Loucy (cell line): ENCODE data around the gene DNAH11.

ENCODE experiments used
- H2AFZ ChIP-seq: fragments of 200-600 bp; sonication (generic); 2 replicates; pipeline ENCODE4 v1.6.0; 2016; ENCODE audit warnings: antibody characterized with exemption, mild to moderate bottlenecking, low read length, moderate library complexity
- H3F3A ChIP-seq: fragments of 200-600 bp; 2 replicates; pipeline ENCODE4 v1.6.0; 2016; ENCODE audit warnings: antibody characterized with exemption, low read depth, mild to moderate bottlenecking
- H3K27me3 ChIP-seq: fragments of 200-600 bp; sonication (generic); 2 replicates; pipeline ENCODE4 v1.6.1; 2014; ENCODE audit warnings: low read length, mild to moderate bottlenecking; ENCODE audit not compliant: insufficient read depth, poor library complexity, severe bottlenecking
- H3K36me3 ChIP-seq: fragments of 200-600 bp; sonication (generic); 2 replicates; pipeline ENCODE4 v1.6.1; 2016; ENCODE audit warnings: low read length; ENCODE audit not compliant: insufficient read depth
- H3K4me1 ChIP-seq: fragments of 200-600 bp; sonication (generic); 2 replicates; pipeline ENCODE4 v1.5.1; 2014; ENCODE audit warnings: low read length, mild to moderate bottlenecking; ENCODE audit not compliant: insufficient read depth, poor library complexity, severe bottlenecking
- H3K4me2 ChIP-seq: fragments of 200-600 bp; sonication (generic); 2 replicates; pipeline ENCODE4 v1.6.0; 2014; ENCODE audit warnings: antibody characterized with exemption, low read length, low read depth, mild to moderate bottlenecking; ENCODE audit not compliant: poor library complexity, severe bottlenecking
- H3K4me3 ChIP-seq: fragments of 200-600 bp; sonication (generic); 2 replicates; pipeline ENCODE4 v1.5.1; 2014; ENCODE audit warnings: low read length, mild to moderate bottlenecking, mixed read lengths; ENCODE audit not compliant: poor library complexity, severe bottlenecking
- H3K79me2 ChIP-seq: fragments of 200-600 bp; sonication (generic); 2 replicates; pipeline ENCODE4 v1.6.1; 2014; ENCODE audit warnings: low read length; ENCODE audit not compliant: insufficient read depth
- H3K9ac ChIP-seq: fragments of 200-600 bp; sonication (generic); 2 replicates; pipeline ENCODE4 v1.6.0; 2014; ENCODE audit warnings: mild to moderate bottlenecking, low read depth, low read length, moderate library complexity; ENCODE audit not compliant: poor library complexity, severe bottlenecking
- H3K9me2 ChIP-seq: fragments of 200-600 bp; sonication (generic); replicated peaks from 2 replicates; pipeline ENCODE4 v1.6.1; 2016; ENCODE audit warnings: low read depth, low read length, mixed read lengths
- H3K9me3 ChIP-seq: fragments of 200-600 bp; sonication (generic); 2 replicates; pipeline ENCODE4 v1.6.1; 2014; ENCODE audit warnings: mild to moderate bottlenecking, antibody characterized with exemption, low read length, low read depth; ENCODE audit not compliant: insufficient read depth
- H4K20me1 ChIP-seq: fragments of 200-600 bp; sonication (generic); 2 replicates; pipeline ENCODE4 v1.6.0; 2014; ENCODE audit warnings: antibody characterized with exemption, low read length, mild to moderate bottlenecking; ENCODE audit not compliant: insufficient read depth, poor library complexity, severe bottlenecking
- CTCF ChIP-seq: fragments of 200-600 bp; sonication (generic); conservative IDR thresholded peaks from 2 replicates; pipeline ENCODE4 v1.5.1; 2014; ENCODE audit warnings: mild to moderate bottlenecking, antibody characterized with exemption, low read length
- EZH2phosphoT487 ChIP-seq: fragments of 200-600 bp; IDR thresholded peaks from 2 replicates; pipeline ENCODE4 v1.6.1; 2018; ENCODE audit warnings: antibody characterized with exemption, mild to moderate bottlenecking, moderate library complexity, borderline replicate concordance

The DNAH11 gene

GRCh38 chr7:21500117-21500832, 42.6 kb upstream of the DNAH11 start:
- no peaks in the 10 kb centered on the region for H4K20me1 ChIP-seq
- TF ChIP-seq CTCF, result no peak
- no peak for TF ChIP-seq EZH2phosphoT487
- H3K4me1 ChIP-seq, result no peaks in the 10 kb centered on the region
- H3K9me2 ChIP-seq, result no peaks in the 10 kb centered on the region
- H3K27me3 ChIP-seq, result no peaks in the 10 kb centered on the region
- no peak overlapping the region for H3K4me2 ChIP-seq
- no peak overlapping the region for H3K9ac ChIP-seq
- H3K79me2 ChIP-seq, result peaks cover 4% of the 10 kb centered on the region; the same call in 1 of the 2 replicates
- peaks cover 14% of the 10 kb centered on the region; the same call in 1 of the 2 replicates for H3K36me3 ChIP-seq
- H3F3A ChIP-seq, result no peaks in the 10 kb centered on the region
- no peak overlapping the region for H3K4me3 ChIP-seq
- no peak overlapping the region for H2AFZ ChIP-seq
- peaks cover 13% of the 10 kb centered on the region; the same call in 1 of the 2 replicates for H3K9me3 ChIP-seq

GRCh38 chr7:21504021-21504420, 38.8 kb upstream of the DNAH11 start:
- TF ChIP-seq CTCF, result no peak
- no peak for TF ChIP-seq EZH2phosphoT487
- Histone ChIP-seq H3K9me2 (no peaks in the 10 kb centered on the region), H3K36me3 (peaks cover 16% of the 10 kb centered on the region; the same call in 1 of the 2 replicates), H3K9me3 (no peaks in the 10 kb centered on the region), H3K9ac (no peak overlapping the region), H3K27me3 (no peaks in the 10 kb centered on the region), H3K4me2 (no peak overlapping the region), H2AFZ (no peak overlapping the region), H3K4me1 (no peaks in the 10 kb centered on the region), H3F3A (no peaks in the 10 kb centered on the region), H4K20me1 (no peaks in the 10 kb centered on the region), H3K4me3 (no peak overlapping the region), H3K79me2 (peaks cover 4% of the 10 kb centered on the region; the same call in 1 of the 2 replicates)

- Histone ChIP-seq H3K36me3 (peaks cover 33% of the 10 kb centered on the region), H3K9ac (no peak overlapping the region), H2AFZ (no peak overlapping the region), H3K4me1 (no peaks in the 10 kb centered on the region), H3K9me3 (no peaks in the 10 kb centered on the region), H3K4me3 (no peak overlapping the region), H3K79me2 (no peaks in the 10 kb centered on the region), H4K20me1 (no peaks in the 10 kb centered on the region), H3K9me2 (no peaks in the 10 kb centered on the region), H3K27me3 (no peaks in the 10 kb centered on the region), H3K4me2 (no peak overlapping the region), H3F3A (no peaks in the 10 kb centered on the region)
- TF ChIP-seq EZH2phosphoT487 (no peak), CTCF (peak; percentile 81)
Observed at GRCh38 chr7:21507627-21508343, 35.1 kb upstream of the DNAH11 start.
